ENCODE data around the gene CEP85L. TPM values are rescaled to one million over a fixed set of nuclear protein-coding genes. Genes with fewer than 3 reads are reported as not detected.

The CEP85L gene
- total RNA-seq, 1 donor from 2014 or later = 21.8 TPM

- ChIA-PET POLR2A (no interaction called here), CTCF (interaction anchor here (4.9 kb wide), 1 partner anchor 214 kb away, joined by 85 read pairs; no protein-coding TSS in a partner anchor)
- TF ChIP-seq CTCF (IDR thresholded peaks at IDR 0.05) = no peak
- no peak overlapping the region for H3K27ac Mint-ChIP-seq
- H3K27me3 Mint-ChIP-seq = no peaks in the 10 kb centered on the region
- H3K9me3 Mint-ChIP-seq = no peaks in the 10 kb centered on the region
- intact Hi-C loops (cut with micrococcal nuclease) = loop anchor here (10.0 kb wide), 1 partner anchor 372 kb away; the partner anchor contains the start of gene MCM9
- no peak overlapping the region for H3K4me3 Mint-ChIP-seq
- no peak for ATAC-seq (ENCODE audit: low read depth)
- H3K4me1 Mint-ChIP-seq = peaks cover 18% of the 10 kb centered on the region
- peaks cover 7% of the 10 kb centered on the region for H3K36me3 Mint-ChIP-seq (ENCODE audit: low read depth)
- no peak for DNase-seq
Observed at GRCh38 chr6:118562959-118563358, 88.4 kb downstream of the CEP85L start.

GRCh38 chr6:118562248-118562647, 89.1 kb downstream of the CEP85L start:
- peaks cover 7% of the 10 kb centered on the region for H3K36me3 Mint-ChIP-seq (ENCODE audit: low read depth)
- no peak overlapping the region for H3K27ac Mint-ChIP-seq
- intact Hi-C loops (cut with micrococcal nuclease) = loop anchor here (10.0 kb wide), 1 partner anchor 373 kb away; the partner anchor contains the start of gene MCM9
- peaks cover 18% of the 10 kb centered on the region for H3K4me1 Mint-ChIP-seq
- DNase-seq = no peak
- ATAC-seq (ENCODE audit: low read depth) = no peak
- no peaks in the 10 kb centered on the region for H3K9me3 Mint-ChIP-seq
- ChIA-PET CTCF (interaction anchor here (4.9 kb wide), 1 partner anchor 215 kb away, joined by 85 read pairs; no protein-coding TSS in a partner anchor), POLR2A (no interaction called here)
- no peak overlapping the region for H3K4me3 Mint-ChIP-seq
- TF ChIP-seq CTCF (IDR thresholded peaks at IDR 0.05) = no peak
- H3K27me3 Mint-ChIP-seq = no peaks in the 10 kb centered on the region

DNA sequence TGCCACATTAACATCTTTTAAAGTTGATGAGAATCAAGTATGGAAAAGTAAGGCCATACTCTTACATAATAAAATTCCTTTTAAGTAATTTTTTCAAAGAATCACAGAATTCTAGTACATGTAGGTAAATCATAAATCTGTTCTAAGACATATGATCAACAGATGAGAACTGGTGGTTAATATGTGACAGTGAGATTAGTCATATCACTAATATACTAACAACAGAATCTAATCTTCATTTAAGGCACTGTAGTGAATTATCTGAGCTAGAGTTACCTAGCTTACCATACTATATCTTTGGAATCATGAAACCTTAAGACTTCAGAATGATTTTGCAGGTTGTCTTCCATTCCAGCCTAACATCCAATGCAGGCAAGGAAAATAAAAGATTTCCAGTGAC, 91.7 kb downstream of the CEP85L start:
- no peak overlapping the region for H3K27ac Mint-ChIP-seq
- ATAC-seq (ENCODE audit: low read depth) (no peak), DNase-seq (no peak)
- TF ChIP-seq CTCF (IDR thresholded peaks at IDR 0.05) = no peak
- POLR2A ChIA-PET = no interaction called here
- intact Hi-C loops (cut with micrococcal nuclease) = loop anchor here (10.0 kb wide), 2 partner anchors 375 to 955 kb away; partner anchors contain the start of genes GOPC and MCM9
- H3K4me3 Mint-ChIP-seq = no peak overlapping the region
- peaks cover 5% of the 10 kb centered on the region for H3K36me3 Mint-ChIP-seq (ENCODE audit: low read depth)
- no peaks in the 10 kb centered on the region for H3K9me3 Mint-ChIP-seq
- CTCF ChIA-PET = no interaction called here
- H3K27me3 Mint-ChIP-seq = no peaks in the 10 kb centered on the region
- peaks cover 10% of the 10 kb centered on the region for H3K4me1 Mint-ChIP-seq

GRCh38 chr6:118558464-118559217, 92.8 kb downstream of the CEP85L start:
- H3K9me3 Mint-ChIP-seq = no peaks in the 10 kb centered on the region
- DNase-seq = no peak
- intact Hi-C loops (cut with micrococcal nuclease) = loop anchor here (10.0 kb wide), 1 partner anchor 954 kb away; the partner anchor contains the start of gene GOPC
- ChIA-PET POLR2A (no interaction called here), CTCF (no interaction called here)
- H3K4me3 Mint-ChIP-seq = no peak overlapping the region
- peaks cover 10% of the 10 kb centered on the region for H3K4me1 Mint-ChIP-seq
- TF ChIP-seq CTCF (IDR thresholded peaks at IDR 0.05) = no peak
- peaks cover 7% of the 10 kb centered on the region for H3K36me3 Mint-ChIP-seq (ENCODE audit: low read depth)
- no peak overlapping the region for H3K27ac Mint-ChIP-seq
- no peak for ATAC-seq (ENCODE audit: low read depth)
- no peaks in the 10 kb centered on the region for H3K27me3 Mint-ChIP-seq

DNA sequence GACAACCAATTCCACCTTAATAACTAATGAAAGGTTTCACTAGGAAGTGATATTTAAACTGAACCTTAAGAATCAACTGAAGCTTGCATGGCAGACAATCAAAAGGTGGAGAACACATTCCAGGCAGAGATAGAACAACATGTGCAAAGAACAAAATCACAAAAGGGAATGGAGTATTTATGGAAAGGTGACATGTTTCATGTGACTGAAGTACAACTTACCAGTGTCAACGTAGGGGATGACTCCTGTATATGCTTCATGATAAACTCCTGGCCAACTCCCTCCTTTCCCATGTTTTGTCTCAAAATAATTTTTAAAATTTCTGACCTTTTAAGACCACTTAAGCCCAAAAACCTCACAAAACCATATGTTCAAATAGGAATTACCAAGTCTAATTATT, 96.7 kb downstream of the CEP85L start:
- no peak for DNase-seq
- Mint-ChIP-seq H3K4me3 (no peak overlapping the region), H3K36me3 (ENCODE audit: low read depth) (peaks cover 7% of the 10 kb centered on the region), H3K9me3 (no peaks in the 10 kb centered on the region), H3K27ac (no peak overlapping the region), H3K4me1 (peaks cover 10% of the 10 kb centered on the region), H3K27me3 (no peaks in the 10 kb centered on the region)
- intact Hi-C loops (cut with micrococcal nuclease) = loop anchor here (10.0 kb wide), 1 partner anchor 950 kb away; the partner anchor contains the start of gene GOPC
- ChIA-PET POLR2A (no interaction called here), CTCF (interaction anchor here (1.5 kb wide), 1 partner anchor 246 kb away, joined by 4 read pairs; no protein-coding TSS in a partner anchor)
- no peak for ATAC-seq (ENCODE audit: low read depth)
- no peak for TF ChIP-seq CTCF (IDR thresholded peaks at IDR 0.05)

Data from activated B cell treated with CpG ODN at 0.5 μM for 24 hours (primary cell).